Daoy (cell line): ENCODE results near the gene MYL6. TPM values are rescaled to one million over a fixed set of nuclear protein-coding genes. Genes with fewer than 3 reads are reported as not detected.
"Not testable (repeated sequence)": the region's sequence is repeated elsewhere in the genome, so short reads cannot be mapped to it uniquely, and the experiment has no call there.

ENCODE experiments used
- DNase-seq: peaks from one replicate; pipeline ENCODE4 v3.0.0-alpha.2; 2015; ENCODE audit warnings: low read depth
- total RNA-seq: library from RNA; depleted of rRNA; stranded (reverse); fragments of >200 nt; shearing (Covaris generic); gene quantifications from 2 replicates; pipeline ENCODE4 v1.2.3, GENCODE V29; 2014; rRNA removed

Gene MYL6
- 2,203 and 2,674 TPM in 2 replicates for total RNA-seq

- peak; percentile 98 for DNase-seq
These were observed at the start of gene MYL6 for GRCh38 chr12:56158029-56158925. Gene MYL6, plus strand, starts transcription at chr12:56158359. Its CDS starts 43 bp downstream, at chr12:56158402.

- no peak for DNase-seq
These were observed 47.6 kb upstream of the MYL6 start for GRCh38 chr12:56110571-56110970.

- no peak for DNase-seq
These were observed 44.1 kb upstream of the MYL6 start for GRCh38 chr12:56114084-56114483.

GRCh38 chr12:56115329-56115728 lies 42.8 kb upstream of the MYL6 start:
- DNase-seq = peak; percentile 57

GRCh38 chr12:56116267-56117081 lies 41.7 kb upstream of the MYL6 start, which contains the start of gene RPL41:
Gene RPL41, plus strand, starts transcription at chr12:56116633.
- DNase-seq = peak; percentile 95

GRCh38 chr12:56117082-56117706 lies 41.0 kb upstream of the MYL6 start:
- not testable (repeated sequence) for DNase-seq

GRCh38 chr12:56117778-56118687 lies 40.1 kb upstream of the MYL6 start, which contains the start of gene ZC3H10:
Gene ZC3H10, plus strand, starts transcription at chr12:56118266. Its CDS starts 2,297 bp downstream, at chr12:56120563.
- peak; percentile 100 for DNase-seq

GRCh38 chr12:56118688-56119357 lies 39.3 kb upstream of the MYL6 start:
- no peak for DNase-seq

GRCh38 chr12:56119361-56119796 lies 38.8 kb upstream of the MYL6 start:
- DNase-seq = peak; percentile 90

GRCh38 chr12:56120158-56120846 lies 37.9 kb upstream of the MYL6 start:
- peak; percentile 42 for DNase-seq

- no peak for DNase-seq
These were observed 36.8 kb upstream of the MYL6 start for GRCh38 chr12:56121204-56121870.

- no peak for DNase-seq
These were observed 35.5 kb upstream of the MYL6 start for GRCh38 chr12:56122637-56123036.

- no peak for DNase-seq
These were observed 34.0 kb upstream of the MYL6 start for GRCh38 chr12:56124133-56124532.

GRCh38 chr12:56126732-56127239 lies 31.4 kb upstream of the MYL6 start:
- DNase-seq = no peak

GRCh38 chr12:56127485-56127887 lies 30.7 kb upstream of the MYL6 start:
- DNase-seq = no peak

GRCh38 chr12:56127888-56128669 lies 30.1 kb upstream of the MYL6 start, which contains the start of gene ESYT1:
Gene ESYT1, plus strand, starts transcription at chr12:56128267. Its CDS starts 53 bp downstream, at chr12:56128320.
- DNase-seq = peak; percentile 99

GRCh38 chr12:56128670-56129205 lies 29.4 kb upstream of the MYL6 start:
- DNase-seq = peak; percentile 60
